Measurements from ENCODE around the gene ZMIZ1. TPM values are rescaled to one million over a fixed set of nuclear protein-coding genes. Genes with fewer than 3 reads are reported as not detected.

The ZMIZ1 gene
- polyA plus RNA-seq, 1 donor from 2014 or later = 26.8 TPM

DNA sequence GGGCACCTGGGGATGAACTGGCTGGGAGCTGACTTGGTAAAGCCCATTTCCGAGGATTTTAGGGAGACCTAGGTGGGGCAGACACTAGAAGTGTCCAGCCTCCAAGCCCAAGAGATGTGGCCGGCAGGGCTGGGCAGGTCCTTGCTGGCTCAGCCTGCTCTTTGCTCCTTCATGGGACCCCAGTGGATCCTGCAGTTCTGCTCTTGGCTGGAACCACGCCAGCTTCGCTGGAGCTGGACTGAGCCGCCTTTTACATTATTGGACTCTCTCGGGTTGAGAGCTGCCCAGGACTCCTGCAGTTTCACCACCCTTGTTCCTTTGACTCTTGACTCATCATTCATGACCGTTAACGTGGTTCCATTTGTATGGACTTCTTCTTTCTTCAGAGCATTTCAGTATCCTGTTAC lies 284.2 kb downstream of the ZMIZ1 start:
- H3K27ac ChIP-seq (ENCODE audit: low read length) = no peak overlapping the region
- TF ChIP-seq RAD21 (conservative IDR thresholded peaks at IDR 0.05) (no peak), CTCF (IDR thresholded peaks at IDR 0.05; ENCODE audit: poor library complexity, severe bottlenecking) (no peak), POLR2AphosphoS5 (IDR thresholded peaks at IDR 0.05) (no peak), EZH2 (IDR thresholded peaks at IDR 0.05; ENCODE audit: borderline replicate concordance, insufficient read depth, low read length, poor library complexity, severe bottlenecking) (no peak), REST (IDR thresholded peaks at IDR 0.05; ENCODE audit: borderline replicate concordance) (no peak), SMC3 (conservative IDR thresholded peaks at IDR 0.05; ENCODE audit: poor library complexity) (no peak), EP300 (conservative IDR thresholded peaks at IDR 0.05; ENCODE audit: poor library complexity, severe bottlenecking) (no peak), MXI1 (conservative IDR thresholded peaks at IDR 0.05; ENCODE audit: poor library complexity, severe bottlenecking) (no peak), TAF1 (IDR thresholded peaks at IDR 0.05; ENCODE audit: low read depth) (no peak)
- no peak overlapping the region for H3K4me3 ChIP-seq (ENCODE audit: low read length)
- no peaks in the 10 kb centered on the region for H3F3A ChIP-seq (ENCODE audit: insufficient read depth, low read length, poor library complexity, severe bottlenecking)
- H3K36me3 ChIP-seq (ENCODE audit: insufficient read depth, low read length) = no peaks in the 10 kb centered on the region
- no peak overlapping the region for H2AFZ ChIP-seq (ENCODE audit: low read depth, low read length)
- H3K9me2 ChIP-seq (ENCODE audit: insufficient read depth, low read length) = no peaks in the 10 kb centered on the region
- H3K4me2 ChIP-seq (ENCODE audit: low read length) = no peak overlapping the region
- no peaks in the 10 kb centered on the region for H3K27me3 ChIP-seq (ENCODE audit: insufficient read depth, low read depth, low read length)
- no peaks in the 10 kb centered on the region for H4K20me1 ChIP-seq (ENCODE audit: insufficient read depth)
- H3K9ac ChIP-seq (ENCODE audit: low read length) = no peak overlapping the region
- H3K79me2 ChIP-seq (replicated peaks; ENCODE audit: insufficient read depth, low read length) = no peaks in the 10 kb centered on the region
- H3K9me3 ChIP-seq (ENCODE audit: low read length) = no peaks in the 10 kb centered on the region

- Histone ChIP-seq H4K20me1 (ENCODE audit: insufficient read depth) (no peaks in the 10 kb centered on the region), H3K27ac (ENCODE audit: low read length) (no peak overlapping the region), H3K9ac (ENCODE audit: low read length) (no peak overlapping the region), H3K9me3 (ENCODE audit: low read length) (no peaks in the 10 kb centered on the region), H3K4me3 (ENCODE audit: low read length) (no peak overlapping the region), H3F3A (ENCODE audit: insufficient read depth, low read length, poor library complexity, severe bottlenecking) (no peaks in the 10 kb centered on the region), H2AFZ (ENCODE audit: low read depth, low read length) (no peak overlapping the region), H3K4me2 (ENCODE audit: low read length) (no peak overlapping the region), H3K79me2 (replicated peaks; ENCODE audit: insufficient read depth, low read length) (no peaks in the 10 kb centered on the region), H3K27me3 (ENCODE audit: insufficient read depth, low read depth, low read length) (no peaks in the 10 kb centered on the region), H3K9me2 (ENCODE audit: insufficient read depth, low read length) (no peaks in the 10 kb centered on the region), H3K36me3 (ENCODE audit: insufficient read depth, low read length) (no peaks in the 10 kb centered on the region)
- TF ChIP-seq TAF1 (IDR thresholded peaks at IDR 0.05; ENCODE audit: low read depth) (no peak), MXI1 (conservative IDR thresholded peaks at IDR 0.05; ENCODE audit: poor library complexity, severe bottlenecking) (no peak), CTCF (IDR thresholded peaks at IDR 0.05; ENCODE audit: poor library complexity, severe bottlenecking) (no peak)
Observed at GRCh38 chr10:79353726-79354125, 285.0 kb downstream of the ZMIZ1 start.
